A549 treated with AZD9567 at 1 μM for 4 hours (cell line): ENCODE results near the gene PIH1D2. TPM values are rescaled to one million over a fixed set of nuclear protein-coding genes. Genes with fewer than 3 reads are reported as not detected.

Experiments used
- total RNA-seq: library from RNA; stranded (reverse); fragments of 200-300 nt; extraction: Qiagen RNA extraction; gene quantifications from 5 replicates; pipeline ENCODE4 v1.2.3, GENCODE V29; 2022; ENCODE audit not compliant: insufficient read depth

The PIH1D2 gene, protein sequence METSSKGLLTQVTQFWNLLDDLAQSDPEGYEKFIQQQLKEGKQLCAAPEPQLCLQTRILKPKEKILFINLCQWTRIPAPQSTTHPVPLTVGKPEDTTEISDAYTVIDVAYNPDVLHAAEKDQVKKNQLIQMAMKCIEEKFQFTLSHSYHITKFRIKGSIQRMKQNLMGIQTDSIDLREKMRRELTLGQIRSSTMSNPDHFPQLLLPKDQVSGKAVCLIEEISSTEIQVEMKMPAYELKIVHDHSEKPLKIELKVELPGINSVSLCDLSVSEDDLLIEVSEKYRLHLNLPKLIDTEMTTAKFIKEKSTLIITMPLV
- 0.65 to 6.6 TPM (median 1.2 TPM) in 5 replicates for total RNA-seq

DNA sequence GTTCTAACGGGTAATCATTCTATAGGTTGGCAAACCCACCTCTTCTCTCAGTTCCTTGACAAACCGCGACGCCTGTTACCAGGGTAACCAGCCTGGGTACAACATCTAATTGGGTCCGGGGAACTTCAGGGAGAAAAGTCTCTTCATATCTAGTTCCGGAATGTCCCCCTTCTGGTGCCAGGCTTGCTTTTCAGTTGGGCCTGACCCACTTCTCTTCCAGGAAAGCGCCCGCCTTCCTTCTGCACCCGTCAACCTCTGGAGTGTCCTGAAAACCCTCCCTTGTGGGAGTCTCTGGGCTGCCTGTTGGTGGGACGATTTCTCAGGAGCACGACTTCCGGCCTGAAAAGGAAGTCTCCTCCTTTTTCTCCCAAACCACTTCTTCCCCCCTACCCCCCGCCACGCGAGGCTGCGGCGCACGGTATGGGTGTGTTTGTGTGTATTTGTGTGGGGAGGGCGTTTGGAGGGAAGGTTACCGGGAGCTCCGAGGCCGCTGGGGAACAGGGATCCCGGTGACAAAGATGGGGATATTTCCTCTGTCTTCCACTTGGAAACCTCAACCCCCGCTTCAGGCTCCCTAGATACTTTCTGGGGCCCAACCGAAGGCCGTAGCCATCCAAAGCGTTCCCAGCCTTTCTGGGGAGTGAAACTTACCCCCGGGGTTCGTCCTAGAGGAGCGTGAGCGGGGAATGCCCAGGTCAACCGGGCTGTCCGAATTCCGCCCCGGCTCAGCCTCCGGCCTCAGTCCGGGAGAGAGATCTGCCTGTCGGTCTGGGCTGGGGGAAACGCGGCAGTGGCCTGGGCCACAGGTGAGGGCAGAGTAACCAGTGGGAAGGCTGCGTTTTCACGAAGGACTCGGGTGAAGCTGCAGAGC is at the start of gene PIH1D2, which contains the start of gene NKAPD1:
Gene PIH1D2, minus strand, starts transcription at position 77 of the 871 bp plus-strand sequence. CDS start 843 bp downstream, outside the sequence.
Gene NKAPD1, plus strand, starts transcription at position 359 of the 871 bp plus-strand sequence. CDS start 1,276 bp downstream, outside the sequence.

DNA sequence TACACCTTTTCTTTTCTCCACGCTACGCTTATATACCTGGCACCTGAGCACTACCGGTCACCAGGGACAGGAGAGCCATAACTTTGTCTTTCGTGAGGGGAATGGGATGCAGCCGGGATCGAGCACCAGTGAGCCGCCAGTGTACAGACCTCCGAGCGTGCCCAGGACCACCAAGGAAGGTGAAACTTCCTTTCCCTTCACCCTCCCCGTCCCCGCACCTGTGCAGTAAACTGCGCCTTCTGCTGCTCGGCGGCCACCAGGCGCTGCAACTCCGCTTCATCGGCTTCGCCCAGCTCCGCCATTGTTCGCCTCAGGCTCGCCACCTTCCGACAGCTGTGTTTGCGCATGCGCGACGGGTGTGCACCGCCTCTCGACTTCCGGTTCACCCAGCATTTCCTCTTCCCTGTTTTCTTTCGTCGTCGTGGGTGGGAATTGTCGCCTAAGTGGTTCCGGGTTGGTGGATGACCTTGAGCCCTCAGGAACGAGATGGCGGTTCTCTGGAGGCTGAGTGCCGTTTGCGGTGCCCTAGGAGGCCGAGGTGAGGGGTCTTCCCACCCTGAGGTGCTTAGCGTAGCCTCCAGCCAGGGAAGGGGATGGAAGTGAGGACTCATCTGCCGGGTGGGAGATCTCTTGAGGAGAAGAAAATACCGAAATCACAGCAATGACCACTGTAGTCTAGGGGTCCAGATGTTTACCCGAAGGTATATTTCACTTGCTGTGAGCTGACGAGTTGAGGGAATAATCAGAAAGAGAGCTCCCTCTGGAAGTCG is 12.8 kb upstream of the PIH1D2 start, which contains the start of the genes SDHD and TIMM8B:
Gene SDHD, plus strand, starts transcription at position 452 of the 770 bp plus-strand sequence. Its CDS starts 35 bp downstream, at position 487.
Gene TIMM8B, minus strand, starts transcription at position 335 of the 770 bp plus-strand sequence. Its CDS starts 33 bp downstream, at position 302.

DNA sequence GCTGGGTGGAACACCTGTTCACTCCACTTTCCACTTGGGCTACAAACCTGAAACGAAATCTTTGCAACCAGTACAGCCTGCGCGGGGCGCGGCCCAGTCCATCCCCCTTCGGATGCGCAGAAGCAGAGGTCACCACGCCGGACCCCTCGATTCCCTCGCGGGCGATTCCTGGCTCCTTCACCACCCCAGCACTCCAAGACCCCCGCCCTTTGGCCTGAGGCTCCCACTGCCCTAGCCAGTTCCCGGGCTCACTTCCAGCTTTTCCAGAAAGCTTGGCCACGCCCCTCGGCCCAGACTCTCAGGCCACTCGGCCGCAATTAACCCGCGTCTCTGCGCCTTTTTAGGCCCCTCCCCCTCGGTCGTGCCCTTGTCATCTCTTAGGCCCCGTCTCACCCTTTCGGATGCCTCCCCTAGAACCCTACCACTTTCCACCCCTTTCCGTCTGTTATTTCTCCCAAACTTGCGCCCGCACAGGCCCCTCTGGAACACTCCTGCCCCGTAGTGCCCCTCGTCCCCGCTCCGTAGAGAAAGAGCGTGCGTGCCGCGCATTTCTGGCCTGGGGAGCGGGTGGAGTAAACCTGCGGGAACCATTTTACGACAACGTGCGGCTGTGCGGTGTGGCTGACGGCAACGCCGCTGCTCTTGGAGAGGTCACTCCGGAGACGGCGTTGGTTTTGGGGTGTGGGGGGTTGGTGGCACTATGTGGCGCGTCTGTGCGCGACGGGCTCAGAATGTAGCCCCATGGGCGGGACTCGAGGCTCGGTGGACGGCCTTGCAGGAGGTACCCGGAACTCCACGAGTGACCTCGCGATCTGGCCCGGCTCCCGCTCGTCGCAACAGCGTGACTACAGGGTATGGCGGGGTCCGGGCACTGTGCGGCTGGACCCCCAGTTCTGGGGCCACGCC is 48.8 kb downstream of the PIH1D2 start, which contains the start of gene DLAT:
Gene DLAT, plus strand, starts transcription at position 636 of the 906 bp plus-strand sequence. Its CDS starts 65 bp downstream, at position 701.

Other genes with a start within 250 kb of the PIH1D2 start
- gene ALG9, start 202.4 kb downstream of the PIH1D2 start, total RNA-seq: 18.2 to 24.2 TPM (median 19.5 TPM) in 5 replicates
- 0.93 to 1.6 TPM (median 1.4 TPM) in 5 replicates for gene FDXACB1, start 194.9 kb downstream of the PIH1D2 start, total RNA-seq
- gene CFAP68, start 194.5 kb downstream of the PIH1D2 start, total RNA-seq: 32.7 to 44.9 TPM (median 33.4 TPM) in 5 replicates
- 8.2 to 17.3 TPM (median 9.8 TPM) in 5 replicates for gene CRYAB, start 162.2 kb downstream of the PIH1D2 start, total RNA-seq
- not detected in 5 replicates for gene HSPB2, start 161.3 kb downstream of the PIH1D2 start, total RNA-seq
- 0.07 to 0.21 TPM in 2 of 5 replicates, not detected in the others for gene C11orf52, start 155.1 kb downstream of the PIH1D2 start, total RNA-seq
- 4.7 to 9.1 TPM (median 7.5 TPM) in 5 replicates for gene DIXDC1, start 136.7 kb downstream of the PIH1D2 start, total RNA-seq
- gene DLAT, start 48.6 kb downstream of the PIH1D2 start, total RNA-seq: 23.9 to 42.9 TPM (median 28.8 TPM) in 5 replicates
- gene NKAPD1, start 282 bp upstream of the PIH1D2 start, total RNA-seq: 11.7 to 14.1 TPM (median 12.7 TPM) in 5 replicates
- gene TIMM8B, start 12.7 kb upstream of the PIH1D2 start, total RNA-seq: 67.5 to 74.4 TPM (median 72.4 TPM) in 5 replicates
- 67.2 to 103 TPM (median 70.1 TPM) in 5 replicates for gene SDHD, start 12.9 kb upstream of the PIH1D2 start, total RNA-seq
- 85.4 to 94.2 TPM (median 92.6 TPM) in 5 replicates for gene IL18, start 90.1 kb upstream of the PIH1D2 start, total RNA-seq
- gene TEX12, start 93.4 kb upstream of the PIH1D2 start, total RNA-seq: not detected in 5 replicates
- gene BCO2, start 101.5 kb upstream of the PIH1D2 start, total RNA-seq: 0.57 to 1.4 TPM (median 0.99 TPM) in 4 of 5 replicates, not detected in the other
- 27.3 to 30.2 TPM (median 28.5 TPM) in 5 replicates for gene PTS, start 152.4 kb upstream of the PIH1D2 start, total RNA-seq
- not detected in 5 replicates for gene PLET1, start 186.8 kb upstream of the PIH1D2 start, total RNA-seq